Ishikawa (cell line): Measurements from ENCODE around the gene YPEL2.

Source experiments
- EP300 ChIP-seq: IDR thresholded peaks from 2 replicates; pipeline ENCODE4 v1.6.1; 2012; ENCODE audit warnings: borderline replicate concordance
- RAD21 ChIP-seq: IDR thresholded peaks from 2 replicates; pipeline ENCODE4 v1.6.1; 2012; ENCODE audit warnings: low read depth
- TCF12 ChIP-seq: IDR thresholded peaks from 2 replicates; pipeline ENCODE4 v1.6.1; 2012; ENCODE audit warnings: low read depth
- TEAD4 ChIP-seq: IDR thresholded peaks from 2 replicates; pipeline ENCODE4 v1.6.1; 2012
- TF ChIP-seq, protein P1 (sequence below): IDR thresholded peaks from 2 replicates; pipeline ENCODE4 v1.6.1; 2012
- TF ChIP-seq, protein P2 (sequence below): IDR thresholded peaks from 2 replicates; pipeline ENCODE4 v1.6.1; 2012; ENCODE audit warnings: low read depth, mild to moderate bottlenecking

DNA sequence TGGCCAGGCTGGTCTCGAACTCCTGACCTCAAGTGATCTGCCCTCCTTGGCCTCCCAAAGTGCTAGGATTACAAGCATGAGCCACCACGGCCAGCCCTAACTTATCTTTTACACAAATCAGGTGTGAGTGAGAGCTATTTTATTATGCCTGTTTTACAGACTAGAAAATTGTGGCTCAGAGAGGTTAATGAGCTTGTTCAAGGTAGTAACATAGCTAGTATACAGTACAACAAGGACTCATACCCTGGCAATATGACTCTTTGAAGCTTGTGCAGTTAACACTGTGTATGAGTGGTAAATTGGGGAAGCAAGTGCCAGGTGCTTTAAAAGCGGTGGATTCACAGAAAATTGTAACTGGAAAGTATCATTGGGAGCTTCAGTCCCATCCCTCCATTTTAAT lies 49.0 kb downstream of the YPEL2 start:
- TF ChIP-seq, protein P1, sequence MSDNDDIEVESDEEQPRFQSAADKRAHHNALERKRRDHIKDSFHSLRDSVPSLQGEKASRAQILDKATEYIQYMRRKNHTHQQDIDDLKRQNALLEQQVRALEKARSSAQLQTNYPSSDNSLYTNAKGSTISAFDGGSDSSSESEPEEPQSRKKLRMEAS = no peak
- TF ChIP-seq TCF12 = no peak
- TF ChIP-seq TEAD4 = no peak
- TF ChIP-seq RAD21 = no peak
- TF ChIP-seq, protein P2, sequence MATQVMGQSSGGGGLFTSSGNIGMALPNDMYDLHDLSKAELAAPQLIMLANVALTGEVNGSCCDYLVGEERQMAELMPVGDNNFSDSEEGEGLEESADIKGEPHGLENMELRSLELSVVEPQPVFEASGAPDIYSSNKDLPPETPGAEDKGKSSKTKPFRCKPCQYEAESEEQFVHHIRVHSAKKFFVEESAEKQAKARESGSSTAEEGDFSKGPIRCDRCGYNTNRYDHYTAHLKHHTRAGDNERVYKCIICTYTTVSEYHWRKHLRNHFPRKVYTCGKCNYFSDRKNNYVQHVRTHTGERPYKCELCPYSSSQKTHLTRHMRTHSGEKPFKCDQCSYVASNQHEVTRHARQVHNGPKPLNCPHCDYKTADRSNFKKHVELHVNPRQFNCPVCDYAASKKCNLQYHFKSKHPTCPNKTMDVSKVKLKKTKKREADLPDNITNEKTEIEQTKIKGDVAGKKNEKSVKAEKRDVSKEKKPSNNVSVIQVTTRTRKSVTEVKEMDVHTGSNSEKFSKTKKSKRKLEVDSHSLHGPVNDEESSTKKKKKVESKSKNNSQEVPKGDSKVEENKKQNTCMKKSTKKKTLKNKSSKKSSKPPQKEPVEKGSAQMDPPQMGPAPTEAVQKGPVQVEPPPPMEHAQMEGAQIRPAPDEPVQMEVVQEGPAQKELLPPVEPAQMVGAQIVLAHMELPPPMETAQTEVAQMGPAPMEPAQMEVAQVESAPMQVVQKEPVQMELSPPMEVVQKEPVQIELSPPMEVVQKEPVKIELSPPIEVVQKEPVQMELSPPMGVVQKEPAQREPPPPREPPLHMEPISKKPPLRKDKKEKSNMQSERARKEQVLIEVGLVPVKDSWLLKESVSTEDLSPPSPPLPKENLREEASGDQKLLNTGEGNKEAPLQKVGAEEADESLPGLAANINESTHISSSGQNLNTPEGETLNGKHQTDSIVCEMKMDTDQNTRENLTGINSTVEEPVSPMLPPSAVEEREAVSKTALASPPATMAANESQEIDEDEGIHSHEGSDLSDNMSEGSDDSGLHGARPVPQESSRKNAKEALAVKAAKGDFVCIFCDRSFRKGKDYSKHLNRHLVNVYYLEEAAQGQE = no peak
- no peak for TF ChIP-seq EP300
